B cell (primary cell): ENCODE results near the gene NXPE4. TPM values are rescaled to one million over a fixed set of nuclear protein-coding genes. Genes with fewer than 3 reads are reported as not detected.

Experiments used
- ATAC-seq: fragments of 200-7000 bp; cut with Tn5 transposase; one replicate; pipeline ENCODE4 v1.10.0; 2021; ENCODE audit warnings: low read depth, mild to moderate bottlenecking, moderate number of reproducible peaks, moderate library complexity
- CTCF ChIA-PET: fragments of 350-600 bp; sonication (Branson Sonifier 250); formaldehyde crosslinking; loops from one replicate; lab custom pipeline; 2021; ENCODE audit warnings: antibody characterized with exemption, inconsistent platforms; lab: Charles Lee
- POLR2A ChIA-PET: fragments of 350-600 bp; sonication (Branson Sonifier 250); formaldehyde crosslinking; loops from one replicate; lab custom pipeline; 2021; ENCODE audit warnings: antibody characterized with exemption; lab: Charles Lee
- DNase-seq: peaks from one replicate; pipeline ENCODE4 v3.0.0; 2013
- H2AFZ ChIP-seq: 2 replicates; pipeline ENCODE4 v1.6.1; 2012; ENCODE audit warnings: mild to moderate bottlenecking, low read depth, low read length; ENCODE audit not compliant: insufficient read depth, poor library complexity, severe bottlenecking
- H3K27ac ChIP-seq, 2 donors: 1 replicate in 1 of 2; 2 replicates in 1 of 2; pipeline ENCODE4 v1.5.1; 2012 to 2013; ENCODE audit warnings: low read length in 2 of 2, mild to moderate bottlenecking in 2 of 2, moderate library complexity in 1 of 2
- H3K27me3 ChIP-seq, 4 experiments: fragments of 200-600 bp in 1 of 4; sonication (generic) in 1 of 4; replicated peaks in 1 of 4; 1 replicate in 2 of 4; 2 replicates in 2 of 4; pipeline versions ENCODE4 v1.6.1 to v1.7.0; 2013 to 2016; ENCODE audit warnings: low read length in 3 of 4, mild to moderate bottlenecking in 2 of 4, mixed read lengths in 1 of 4, moderate library complexity in 1 of 4; ENCODE audit not compliant: insufficient read depth in 4 of 4, control insufficient read depth in 3 of 4; ENCODE audit errors: control extremely low read depth in 1 of 4
- H3K36me3 ChIP-seq, 2 experiments: replicated peaks in 1 of 2; 1 replicate in 1 of 2; 2 replicates in 1 of 2; pipeline versions ENCODE4 v1.6.1 to v1.7.1; 2013; ENCODE audit warnings: low read length in 1 of 2; ENCODE audit not compliant: insufficient read depth in 2 of 2, control insufficient read depth in 1 of 2; ENCODE audit errors: control extremely low read depth in 1 of 2, extremely low read depth in 1 of 2
- H3K4me1 ChIP-seq, 2 donors: fragments of 200-600 bp in 1 of 2; sonication (generic) in 1 of 2; 1 replicate in 1 of 2; 2 replicates in 1 of 2; pipeline versions ENCODE4 v1.5.1 to v1.6.1; 2013 to 2017; ENCODE audit warnings: low read length in 2 of 2; ENCODE audit not compliant: control insufficient read depth in 2 of 2, insufficient read depth in 2 of 2
- H3K4me2 ChIP-seq: replicated peaks from 2 replicates; pipeline ENCODE3; 2012; ENCODE audit warnings: mild to moderate bottlenecking, low read depth, low read length; ENCODE audit not compliant: poor library complexity, severe bottlenecking
- H3K4me3 ChIP-seq, 5 experiments: fragments of 200-600 bp in 1 of 5; sonication (generic) in 1 of 5; 1 replicate in 3 of 5; 2 replicates in 2 of 5; pipeline versions ENCODE4 v1.5.1 to v1.7.0; 2011 to 2016; ENCODE audit warnings: low read length in 4 of 5, mild to moderate bottlenecking in 4 of 5, low read depth in 2 of 5, control low read depth in 1 of 5, moderate library complexity in 1 of 5; ENCODE audit not compliant: insufficient read depth in 1 of 5; ENCODE audit errors: control extremely low read depth in 1 of 5, extremely low read depth in 1 of 5
- H3K79me2 ChIP-seq: fragments of 200-600 bp; sonication (generic); one replicate; pipeline ENCODE4 v1.6.0; 2016; ENCODE audit warnings: low read length; ENCODE audit not compliant: control insufficient read depth, insufficient read depth
- H3K9ac ChIP-seq: fragments of 200-600 bp; sonication (generic); 2 replicates; pipeline ENCODE4 v1.6.1; 2017; ENCODE audit warnings: mild to moderate bottlenecking, low read length, moderate library complexity
- H3K9me3 ChIP-seq, 3 donors: one replicate each; pipeline versions ENCODE4 v1.6.1 to v1.7.1; 2013; ENCODE audit warnings: low read length in 2 of 3; ENCODE audit not compliant: control insufficient read depth in 2 of 3, insufficient read depth in 1 of 3; ENCODE audit errors: control extremely low read depth in 1 of 3
- H4K20me1 ChIP-seq: 2 replicates; pipeline ENCODE4 v1.6.0; 2012; ENCODE audit warnings: mild to moderate bottlenecking, low read length; ENCODE audit not compliant: insufficient read depth, control insufficient read depth, poor library complexity, severe bottlenecking
- H3K27ac Mint-ChIP-seq: one replicate; pipeline ENCODE4 v1.8.0; 2021; ENCODE audit warnings: mixed read lengths
- H3K27me3 Mint-ChIP-seq: one replicate; pipeline ENCODE4 v1.8.0; 2021; ENCODE audit warnings: mixed read lengths
- H3K4me1 Mint-ChIP-seq: one replicate; pipeline ENCODE4 v1.8.0; 2021; ENCODE audit warnings: mixed read lengths
- H3K4me3 Mint-ChIP-seq: one replicate; pipeline ENCODE4 v1.8.0; 2021; ENCODE audit warnings: mixed read lengths
- H3K9me3 Mint-ChIP-seq: one replicate; pipeline ENCODE4 v1.8.0; 2022; ENCODE audit warnings: mixed read lengths; ENCODE audit not compliant: insufficient read depth
- CTCF ChIP-seq: fragments of 200-600 bp; IDR thresholded peaks from one replicate; pipeline ENCODE4 v1.8.0; 2022; ENCODE audit warnings: antibody characterized with exemption, mild to moderate bottlenecking
- EZH2 ChIP-seq: IDR thresholded peaks from 2 replicates; pipeline ENCODE4 v1.6.1; 2012; ENCODE audit warnings: borderline replicate concordance, low read depth, mild to moderate bottlenecking, moderate library complexity, low read length; ENCODE audit not compliant: insufficient read depth, poor library complexity, severe bottlenecking
- WGBS: methylation state at CpG from one replicate; pipeline ENCODE4 v1.1.5; 2013; ENCODE audit warnings: missing lambda C conversion rate; ENCODE audit not compliant: insufficient coverage; 5-methylcytosine and 5-hydroxymethylcytosine counted together
- intact Hi-C: fragments of 100-400 bp; cut with micrococcal nuclease; formaldehyde crosslinking; loops from one replicate; pipeline ENCODE4 v1.10.0; 2022
- polyA plus RNA-seq: library from polyadenylated mRNA; depleted of rRNA; stranded (reverse); fragments of >200 nt; gene quantifications from 2 replicates; pipeline ENCODE4 v1.2.3, GENCODE V29; 2012
- total RNA-seq, 2 donors: library from RNA; stranded (reverse); fragments of 120-200 nt in 1 of 2; gene quantifications; 1 replicate in 1 of 2; 2 replicates in 1 of 2; pipeline versions ENCODE4 v1.2.3 to v1.2.4, GENCODE V29; 2013 to 2022

Gene NXPE4
- total and polyA plus RNA-seq, 2 donors (not counting 1 experiment from before 2014, with no cell fraction given): not detected

- Histone ChIP-seq H3K36me3 (no peaks in the 10 kb centered on the region), H3K9ac (no peak overlapping the region), H3K27ac (no peak overlapping the region), H4K20me1 (no peaks in the 10 kb centered on the region), H3K27me3 (no peaks in the 10 kb centered on the region), H3K4me1 (no peaks in the 10 kb centered on the region), H3K4me3 (no peak overlapping the region), H3K9me3 (peaks cover 0 to 4% (median 2%) of the 10 kb centered on the region in 3 donors), H3K79me2 (no peaks in the 10 kb centered on the region), H2AFZ (no peak overlapping the region), H3K4me2 (no peak overlapping the region)
- Mint-ChIP-seq H3K27ac (no peak overlapping the region), H3K4me1 (no peaks in the 10 kb centered on the region), H3K9me3 (no peaks in the 10 kb centered on the region), H3K27me3 (no peaks in the 10 kb centered on the region), H3K4me3 (no peak overlapping the region)
- ChIA-PET CTCF (no interaction called here), POLR2A (no interaction called here)
- ATAC-seq (no peak), DNase-seq (no peak)
- intact Hi-C loops: no loop called here
- 100% methylated on average over 1 of the region's 3 CpGs for WGBS
- TF ChIP-seq EZH2 (no peak), CTCF (no peak)
Measured at GRCh38 chr11:114569801-114570200, 25.8 kb downstream of the NXPE4 start.

GRCh38 chr11:114566276-114566675 is 29.3 kb downstream of the NXPE4 start:
- no peaks in the 10 kb centered on the region for H3K36me3 ChIP-seq
- intact Hi-C loops: no loop called here
- no peak overlapping the region for H3K9ac ChIP-seq
- H3K27me3 ChIP-seq: peaks cover 0 to 4% (median 0%) of the 10 kb centered on the region in 4 experiments
- no peak overlapping the region for H2AFZ ChIP-seq
- H4K20me1 ChIP-seq: no peaks in the 10 kb centered on the region
- CTCF ChIA-PET: no interaction called here
- H3K9me3 ChIP-seq: no peaks in the 10 kb centered on the region
- Mint-ChIP-seq H3K27me3 (peaks cover 2% of the 10 kb centered on the region), H3K4me1 (no peaks in the 10 kb centered on the region), H3K4me3 (no peak overlapping the region), H3K9me3 (no peaks in the 10 kb centered on the region), H3K27ac (no peak overlapping the region)
- ATAC-seq: no peak
- no peak overlapping the region for H3K4me3 ChIP-seq
- H3K4me2 ChIP-seq: no peak overlapping the region
- H3K27ac ChIP-seq: no peak overlapping the region
- TF ChIP-seq EZH2 (no peak), CTCF (no peak)
- 50% methylated on average over 2 of the region's 2 CpGs for WGBS
- H3K4me1 ChIP-seq: no peaks in the 10 kb centered on the region
- POLR2A ChIA-PET: no interaction called here
- no peaks in the 10 kb centered on the region for H3K79me2 ChIP-seq
- no peak for DNase-seq
